H1 (cell line): ENCODE results near the gene SEMA3B. TPM values are rescaled to one million over a fixed set of nuclear protein-coding genes. Genes with fewer than 3 reads are reported as not detected.

ENCODE experiments used
- CTCF ChIA-PET: fragments of 300-600 bp; sonication (Branson Sonifier 250); formaldehyde crosslinking; loops from one replicate; lab custom pipeline; 2021; ENCODE audit not compliant: partially characterized antibody; lab: Charles Lee
- POLR2A ChIA-PET: fragments of 300-600 bp; sonication (Branson Sonifier 250); formaldehyde crosslinking; loops from one replicate; lab custom pipeline; 2021; ENCODE audit warnings: inconsistent platforms; ENCODE audit not compliant: partially characterized antibody; lab: Charles Lee
- DNase-seq, 2 experiments: peaks; one replicate each; pipeline versions ENCODE4 v3.0.0 to v3.0.0-alpha.2; 2010 to 2022; ENCODE audit warnings: low spot score in 2 of 2, low read depth in 1 of 2, mixed read lengths in 1 of 2
- FAIRE-seq: peaks from 2 replicates; lab custom pipeline; 2011; peaks lifted over from hg19 to GRCh38; lab: Jason Lieb, UNC
- H2AFZ ChIP-seq: 2 replicates; pipeline ENCODE4 v1.8.1; 2012; ENCODE audit warnings: low read length, inconsistent platforms
- H2AK5ac ChIP-seq: 2 replicates; pipeline ENCODE4 v1.6.1; 2013; ENCODE audit warnings: low read depth, low read length
- H2BK120ac ChIP-seq: replicated peaks from 2 replicates; pipeline ENCODE3; 2013; ENCODE audit warnings: low read depth, low read length, inconsistent platforms
- H2BK12ac ChIP-seq: 2 replicates; pipeline ENCODE4 v1.6.1; 2013; ENCODE audit warnings: low read depth, low read length
- H2BK15ac ChIP-seq: 2 replicates; pipeline ENCODE4 v1.6.1; 2013; ENCODE audit warnings: low read length
- H2BK20ac ChIP-seq: 2 replicates; pipeline ENCODE4 v1.6.1; 2013; ENCODE audit warnings: low read length
- H2BK5ac ChIP-seq: 2 replicates; pipeline ENCODE4 v1.6.1; 2013; ENCODE audit warnings: low read depth, low read length
- H3K14ac ChIP-seq: 2 replicates; pipeline ENCODE4 v1.6.1; 2013; ENCODE audit warnings: inconsistent platforms; ENCODE audit not compliant: insufficient read length
- H3K18ac ChIP-seq: 2 replicates; pipeline ENCODE4 v1.6.1; 2013; ENCODE audit warnings: low read length; ENCODE audit errors: extremely low read depth
- H3K23ac ChIP-seq: 2 replicates; pipeline ENCODE4 v1.6.1; 2013; ENCODE audit warnings: inconsistent platforms; ENCODE audit not compliant: insufficient read length
- H3K23me2 ChIP-seq: 2 replicates; pipeline ENCODE4 v1.6.1; 2013; ENCODE audit warnings: low read depth, low read length
- H3K27ac ChIP-seq: 2 replicates; pipeline ENCODE4 v1.6.1; 2011; ENCODE audit warnings: low read depth, low read length, inconsistent platforms
- H3K27me3 ChIP-seq, 4 experiments: replicated peaks in 1 of 4; 1 replicate in 1 of 4; 2 replicates in 3 of 4; pipeline versions ENCODE4 v1.6.1 to v1.8.1; 2011 to 2013; ENCODE audit warnings: low read length in 3 of 4, mild to moderate bottlenecking in 3 of 4, inconsistent platforms in 2 of 4, mixed read lengths in 2 of 4, moderate library complexity in 1 of 4; ENCODE audit not compliant: control insufficient read depth in 3 of 4, insufficient read depth in 3 of 4; ENCODE audit errors: extremely low read depth in 1 of 4
- H3K36me3 ChIP-seq, 4 experiments: 2 replicates each; pipeline versions ENCODE4 v1.6.1 to v1.8.1; 2011 to 2013; ENCODE audit warnings: mild to moderate bottlenecking in 4 of 4, low read length in 3 of 4, moderate library complexity in 2 of 4, control low read depth in 1 of 4, inconsistent platforms in 1 of 4; ENCODE audit not compliant: insufficient read depth in 4 of 4, control insufficient read depth in 2 of 4
- H3K4ac ChIP-seq: replicated peaks from 2 replicates; pipeline ENCODE3; 2013; ENCODE audit warnings: low read length, low read depth, mixed read lengths, inconsistent platforms; ENCODE audit not compliant: insufficient read length
- H3K4me1 ChIP-seq, 4 experiments: replicated peaks in 1 of 4; 1 replicate in 1 of 4; 2 replicates in 3 of 4; pipeline versions ENCODE4 v1.6.1 to v1.8.1; 2011 to 2013; ENCODE audit warnings: low read length in 3 of 4, inconsistent platforms in 2 of 4, mixed read lengths in 1 of 4; ENCODE audit not compliant: insufficient read depth in 4 of 4, control insufficient read depth in 3 of 4
- H3K4me2 ChIP-seq, 2 experiments: 2 replicates each; pipeline versions ENCODE4 v1.6.1 to v1.8.1; 2011 to 2013; ENCODE audit warnings: low read depth in 2 of 2, low read length in 2 of 2, control low read depth in 1 of 2, inconsistent platforms in 1 of 2, mild to moderate bottlenecking in 1 of 2; ENCODE audit not compliant: insufficient read depth in 1 of 2
- H3K4me3 ChIP-seq, 4 experiments: fragments of 200-600, 300-600 bp in 1 of 4; sonication (generic), shearing (Covaris generic), sonication (Bioruptor Twin) in 1 of 4; 2 replicates each; pipeline versions ENCODE4 v1.5.1 to v1.8.1; 2011 to 2016; ENCODE audit warnings: low read length in 4 of 4, low read depth in 3 of 4, control low read depth in 2 of 4, inconsistent platforms in 2 of 4, mild to moderate bottlenecking in 2 of 4, mixed read lengths in 1 of 4, moderate library complexity in 1 of 4; ENCODE audit not compliant: insufficient read depth in 2 of 4; ENCODE audit errors: extremely low read depth in 1 of 4
- H3K56ac ChIP-seq: replicated peaks from 2 replicates; pipeline ENCODE3; 2013; ENCODE audit warnings: low read depth, mild to moderate bottlenecking, mixed read lengths, low read length, inconsistent platforms; ENCODE audit not compliant: insufficient read length
- H3K79me1 ChIP-seq: 2 replicates; pipeline ENCODE4 v1.6.1; 2013; ENCODE audit warnings: low read depth, low read length, control low read depth
- H3K79me2 ChIP-seq, 2 experiments: 2 replicates each; pipeline versions ENCODE4 v1.6.1 to v1.8.1; 2012 to 2013; ENCODE audit warnings: low read length in 2 of 2, mild to moderate bottlenecking in 2 of 2, inconsistent platforms in 1 of 2; ENCODE audit not compliant: insufficient read depth in 2 of 2, control insufficient read depth in 1 of 2
- H3K9ac ChIP-seq, 4 experiments: replicated peaks in 1 of 4; 1 replicate in 1 of 4; 2 replicates in 3 of 4; pipeline versions ENCODE4 v1.6.1 to v1.8.1; 2011 to 2013; ENCODE audit warnings: low read depth in 3 of 4, low read length in 3 of 4, control low read depth in 2 of 4, mild to moderate bottlenecking in 2 of 4, moderate library complexity in 2 of 4, inconsistent platforms in 1 of 4; ENCODE audit errors: extremely low read depth in 1 of 4
- H3K9me3 ChIP-seq, 2 experiments: 2 replicates each; pipeline versions ENCODE4 v1.6.1 to v1.8.1; 2012 to 2013; ENCODE audit warnings: mild to moderate bottlenecking in 2 of 2, moderate library complexity in 2 of 2, control low read depth in 1 of 2, inconsistent platforms in 1 of 2, low read depth in 1 of 2, low read length in 1 of 2, mixed read lengths in 1 of 2; ENCODE audit not compliant: insufficient read depth in 2 of 2
- H4K20me1 ChIP-seq, 2 experiments: replicated peaks in 1 of 2; 2 replicates each; pipeline versions ENCODE3 to v1.8.1; 2011 to 2013; ENCODE audit warnings: inconsistent platforms in 2 of 2, low read length in 2 of 2, mild to moderate bottlenecking in 1 of 2; ENCODE audit not compliant: insufficient read depth in 2 of 2, control insufficient read depth in 1 of 2
- H4K5ac ChIP-seq: 2 replicates; pipeline ENCODE4 v1.6.1; 2013; ENCODE audit warnings: low read length, low read depth, mixed read lengths, inconsistent platforms; ENCODE audit not compliant: insufficient read length
- H4K8ac ChIP-seq: 2 replicates; pipeline ENCODE4 v1.8.0; 2013; ENCODE audit warnings: mild to moderate bottlenecking, moderate library complexity, low read length, inconsistent platforms; ENCODE audit not compliant: insufficient read depth; ENCODE audit errors: extremely low read depth
- H4K91ac ChIP-seq: replicated peaks from 2 replicates; pipeline ENCODE3; 2013; ENCODE audit warnings: low read length, mixed read lengths, inconsistent platforms; ENCODE audit not compliant: insufficient read length
- CBX8 ChIP-seq: fragments of 300-800, 300-1000 bp; sonication (generic); IDR thresholded peaks from 2 replicates; pipeline ENCODE4 v1.7.1; 2016; ENCODE audit warnings: low read depth, low read length, borderline replicate concordance
- EGR1 ChIP-seq: IDR thresholded peaks from 2 replicates; pipeline ENCODE4 v1.6.1; 2011; ENCODE audit warnings: low read depth, low read length, borderline replicate concordance
- GTF2F1 ChIP-seq: IDR thresholded peaks from 2 replicates; pipeline ENCODE4 v1.6.1; 2012; ENCODE audit warnings: low read depth, low read length, improper control_type of control experiment, borderline replicate concordance
- NANOG ChIP-seq: IDR thresholded peaks from 2 replicates; pipeline ENCODE4 v1.6.1; 2011; ENCODE audit warnings: low read length, low read depth, mild to moderate bottlenecking, inconsistent platforms; ENCODE audit not compliant: insufficient read depth, poor library complexity, severe bottlenecking
- POU5F1 ChIP-seq: IDR thresholded peaks from 2 replicates; pipeline ENCODE4 v1.6.1; 2011; ENCODE audit warnings: low read depth, mild to moderate bottlenecking, low read length, moderate library complexity
- RFX5 ChIP-seq: IDR thresholded peaks from 2 replicates; pipeline ENCODE4 v1.6.1; 2011; ENCODE audit warnings: low read depth, low read length, improper control_type of control experiment, borderline replicate concordance
- RXRA ChIP-seq: IDR thresholded peaks from 2 replicates; pipeline ENCODE4 v1.6.1; 2011; ENCODE audit warnings: low read depth, mild to moderate bottlenecking, low read length, moderate library complexity; ENCODE audit not compliant: insufficient read depth
- SIRT6 ChIP-seq: IDR thresholded peaks from one replicate; pipeline ENCODE4 v1.7.1; 2012; ENCODE audit warnings: low read length, inconsistent platforms
- SP1 ChIP-seq: IDR thresholded peaks from 2 replicates; pipeline ENCODE4 v1.6.1; 2011; ENCODE audit warnings: low read depth, low read length
- SRF ChIP-seq: IDR thresholded peaks from 2 replicates; pipeline ENCODE4 v1.6.1; 2011; ENCODE audit warnings: mild to moderate bottlenecking, low read depth, low read length, moderate library complexity
- TAF7 ChIP-seq: optimal IDR thresholded peaks from 2 replicates; pipeline ENCODE3; 2011; ENCODE audit warnings: low read depth, mild to moderate bottlenecking, inconsistent platforms, low read length, moderate library complexity, borderline replicate concordance
- WGBS, 2 experiments: shearing (Covaris generic) in 1 of 2; methylation state at CpG; one replicate each; pipeline versions ENCODE4 v1.1.6 to v1.1.7; 2013 to 2015; ENCODE audit warnings: low lambda C conversion rate in 2 of 2, mixed read lengths in 2 of 2, inconsistent platforms in 1 of 2, low coverage in 1 of 2, missing lambda C conversion rate in 1 of 2; ENCODE audit not compliant: insufficient replicate concordance in 2 of 2, insufficient coverage in 1 of 2, insufficient read length in 1 of 2; ENCODE audit errors: extremely low coverage in 1 of 2, missing lambda C conversion rate in 1 of 2; 5-methylcytosine and 5-hydroxymethylcytosine counted together
- polyA plus RNA-seq, 7 experiments: library from polyadenylated mRNA; depleted of rRNA in 3 of 7; stranded (reverse) in 5 of 7; unstranded in 2 of 7; fragments of >200 nt in 5 of 7; fragments of 200-250 nt in 2 of 7; gene quantifications; 1 replicate in 5 of 7; 2 replicates in 1 of 7; 4 replicates in 1 of 7; pipeline versions ENCODE4 v1.2.1 to v1.2.3, GENCODE V29; 2011 to 2013; ENCODE audit warnings: missing spikeins in 2 of 7, mixed read lengths in 2 of 7
- total RNA-seq: library from RNA; stranded (reverse); fragmentation: NEBNext Ultra II Directional; extraction: Animal tissue kit (Norgen Biotek cat#: 25700); gene quantifications from 2 replicates; pipeline ENCODE4 v1.2.1, GENCODE V29; 2021

SEMA3B gene
- total and polyA plus RNA-seq, 2 of the 8 experiments (the other 6 are each of a cell fraction or from before 2014, with no cell fraction given) = 3.0 to 4.7 TPM

GRCh38 chr3:50251220-50251619 is 17.7 kb upstream of the SEMA3B start:
- H4K5ac ChIP-seq = no peak overlapping the region
- H3K79me2 ChIP-seq = peaks cover 0 to 53% of the 10 kb centered on the region in 2 experiments; a peak in 3 of 4 replicates
- H3K18ac ChIP-seq = no peak overlapping the region
- H3K23me2 ChIP-seq = no peaks in the 10 kb centered on the region
- no peak overlapping the region for H3K23ac ChIP-seq
- no peak overlapping the region for H2BK120ac ChIP-seq
- H4K8ac ChIP-seq = no peak overlapping the region
- H2AK5ac ChIP-seq = no peak overlapping the region
- peaks cover 15 to 46% of the 10 kb centered on the region in 2 experiments for H4K20me1 ChIP-seq
- H4K91ac ChIP-seq = no peak overlapping the region
- no peak overlapping the region for H3K9ac ChIP-seq
- no peak overlapping the region for H2AFZ ChIP-seq
- TF ChIP-seq CBX8 = no peak
- no peak for TF ChIP-seq TAF7
- no peak for TF ChIP-seq RXRA
- TF ChIP-seq GTF2F1 = no peak
- no peak for TF ChIP-seq SRF
- no peak for TF ChIP-seq SIRT6
- TF ChIP-seq RFX5 = no peak
- no peak for TF ChIP-seq SP1
- no peak for TF ChIP-seq POU5F1
- TF ChIP-seq NANOG = no peak
- no peak for TF ChIP-seq EGR1
- H3K4me2 ChIP-seq = no peak overlapping the region
- ChIA-PET POLR2A (interaction anchor here (0.6 to 4.1 kb wide), 4 partner anchors 10 to 692 kb away, joined by 3 to 22 read pairs (median 4); no protein-coding TSS in a partner anchor), CTCF (interaction anchor here (0.9 to 53.5 kb wide), 9 partner anchors 7 to 78 kb away, joined by 3 to 2149 read pairs (median 6); partner anchors contain the start of genes GNAI2, GNAT1, LSMEM2 and SLC38A3)
- WGBS, 2 experiments = 93% methylated on average over 8 of the region's 8 CpGs; no CpG with 5 or more reads in 1 of the 2 experiments
- no peaks in the 10 kb centered on the region for H3K27me3 ChIP-seq
- H2BK12ac ChIP-seq = no peak overlapping the region
- no peak overlapping the region for H3K14ac ChIP-seq
- no peaks in the 10 kb centered on the region for H3K9me3 ChIP-seq
- H3K4me3 ChIP-seq = no peak overlapping the region
- peaks cover 4 to 18% (median 11%) of the 10 kb centered on the region in 4 experiments; a peak in 7 of 8 replicates for H3K36me3 ChIP-seq
- H3K79me1 ChIP-seq = peaks cover 32% of the 10 kb centered on the region
- H3K27ac ChIP-seq = no peak overlapping the region
- H3K4ac ChIP-seq = no peak overlapping the region
- H2BK20ac ChIP-seq = no peak overlapping the region
- H3K56ac ChIP-seq = no peak overlapping the region
- H2BK15ac ChIP-seq = no peak overlapping the region
- H3K4me1 ChIP-seq = peaks cover 4 to 8% (median 5%) of the 10 kb centered on the region in 4 experiments; a peak in 6 of 7 replicates
- no peak for DNase-seq
- FAIRE-seq = no peak
- H2BK5ac ChIP-seq = no peak overlapping the region
